Measurements from ENCODE around the gene ZMAT5.

- TF ChIP-seq CTCF (IDR thresholded peaks at IDR 0.05; ENCODE audit: borderline replicate concordance, extremely low read depth, low read length, poor library complexity, severe bottlenecking) (no peak), EZH2 (IDR thresholded peaks at IDR 0.05; ENCODE audit: borderline replicate concordance, low read depth, low read length, severe bottlenecking) (no peak)
Measured at GRCh38 chr22:29806196-29806595, 39.4 kb upstream of the ZMAT5 start.

Measured in DND-41 (cell line).